Osteocyte (in vitro differentiated cells): ENCODE results near the gene GPR35. TPM values are rescaled to one million over a fixed set of nuclear protein-coding genes. Genes with fewer than 3 reads are reported as not detected.
A peak's percentile ranks its signal among the peaks of the same experiment; 100 is the strongest.

ENCODE experiments used
- DNase-seq: peaks from one replicate; pipeline ENCODE4 v3.0.0; 2021; ENCODE audit warnings: mixed read lengths; ENCODE audit not compliant: unreplicated experiment; ENCODE audit errors: extremely low spot score
- H3K27ac Mint-ChIP-seq: one replicate; pipeline ENCODE4 v1.8.0; 2021; ENCODE audit warnings: mild to moderate bottlenecking, mixed read lengths; ENCODE audit not compliant: unreplicated experiment
- H3K27me3 Mint-ChIP-seq: one replicate; pipeline ENCODE4 v1.8.0; 2021; ENCODE audit warnings: mixed read lengths; ENCODE audit not compliant: unreplicated experiment
- H3K36me3 Mint-ChIP-seq: one replicate; pipeline ENCODE4 v1.8.0; 2021; ENCODE audit warnings: mixed read lengths; ENCODE audit not compliant: unreplicated experiment
- H3K4me1 Mint-ChIP-seq: one replicate; pipeline ENCODE4 v1.8.0; 2021; ENCODE audit warnings: mixed read lengths; ENCODE audit not compliant: unreplicated experiment
- H3K4me3 Mint-ChIP-seq: one replicate; pipeline ENCODE4 v1.8.0; 2021; ENCODE audit warnings: mild to moderate bottlenecking, moderate library complexity, mixed read lengths; ENCODE audit not compliant: unreplicated experiment
- H3K9me3 Mint-ChIP-seq: one replicate; pipeline ENCODE4 v1.8.0; 2021; ENCODE audit warnings: mixed read lengths; ENCODE audit not compliant: unreplicated experiment
- CTCF ChIP-seq: fragments of 200-600 bp; sonication (generic); IDR thresholded peaks from 2 replicates; pipeline ENCODE4 v1.5.0; 2021; ENCODE audit warnings: antibody characterized with exemption, mild to moderate bottlenecking, moderate library complexity
- total RNA-seq: library from RNA; stranded (reverse); gene quantifications from 2 replicates; pipeline ENCODE4 v1.2.1, GENCODE V29; 2021

GPR35 gene
- total RNA-seq, 1 donor from 2014 or later = 3.6 TPM

DNA sequence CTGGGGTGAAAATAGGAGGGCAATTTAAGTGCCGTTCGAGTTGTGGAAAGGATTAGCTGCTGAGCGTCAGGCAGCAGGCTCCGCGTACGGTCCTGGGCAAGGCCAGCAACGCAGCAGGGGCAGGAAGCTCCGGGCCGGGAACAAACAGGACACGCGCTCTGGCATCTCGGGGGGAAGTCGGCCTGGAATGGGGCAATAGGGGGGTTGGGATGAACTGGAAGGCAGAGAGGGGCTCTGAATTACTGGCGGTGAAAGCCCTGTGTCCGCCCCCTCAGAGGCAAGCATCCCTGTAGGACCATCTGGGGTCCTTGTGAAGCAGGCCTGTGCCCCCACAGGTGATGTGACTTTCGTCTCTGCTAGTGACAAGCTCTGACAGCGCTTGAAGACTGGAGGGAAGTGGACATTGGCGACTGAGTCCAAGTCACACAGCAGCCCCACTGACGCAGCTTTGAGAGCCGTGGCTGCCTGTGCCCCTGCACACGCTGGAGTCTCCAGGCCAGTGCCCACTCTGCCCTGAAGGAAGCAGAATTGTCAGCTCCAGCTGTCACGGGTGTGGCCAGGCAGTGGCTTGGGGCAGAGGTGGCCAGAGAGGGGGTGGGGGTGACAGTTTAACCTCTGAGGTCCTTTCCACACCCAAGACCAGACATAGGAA lies 22.3 kb downstream of the GPR35 start:
- Mint-ChIP-seq H3K36me3 (no peaks in the 10 kb centered on the region), H3K27ac (no peak overlapping the region), H3K4me3 (no peak overlapping the region), H3K4me1 (no peaks in the 10 kb centered on the region), H3K9me3 (no peaks in the 10 kb centered on the region), H3K27me3 (peaks cover 51% of the 10 kb centered on the region)
- TF ChIP-seq CTCF = no peak
- peak; percentile 81 for DNase-seq

DNA sequence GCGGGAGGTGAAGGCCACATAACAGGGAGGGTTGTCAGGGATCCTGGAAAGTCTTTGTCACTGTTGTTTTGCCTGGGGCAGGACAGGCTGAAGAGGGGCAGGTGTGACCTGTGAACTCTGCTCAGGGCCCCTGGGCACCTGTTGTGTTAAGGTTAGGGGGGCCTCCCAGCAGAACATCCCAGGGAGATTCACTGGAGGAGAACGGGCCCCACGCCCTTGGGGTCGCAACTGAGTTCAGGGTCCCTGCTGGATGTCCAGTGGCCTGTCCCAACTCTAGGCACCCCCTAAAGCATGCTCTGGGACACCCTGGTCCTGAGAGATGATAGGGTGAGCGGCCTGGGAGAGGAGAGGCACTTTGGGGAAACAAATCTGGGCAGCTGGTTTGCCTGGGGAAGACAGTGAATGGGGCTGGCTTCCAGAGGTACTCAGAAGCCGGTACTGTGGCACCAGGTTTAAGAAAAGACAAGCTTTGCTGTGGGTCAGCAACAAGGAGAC lies 22.9 kb downstream of the GPR35 start:
- DNase-seq = peak; percentile 59
- no peaks in the 10 kb centered on the region for H3K36me3 Mint-ChIP-seq
- H3K27ac Mint-ChIP-seq = no peak overlapping the region
- peaks cover 52% of the 10 kb centered on the region for H3K27me3 Mint-ChIP-seq
- no peak for TF ChIP-seq CTCF
- no peaks in the 10 kb centered on the region for H3K4me1 Mint-ChIP-seq
- H3K4me3 Mint-ChIP-seq = no peak overlapping the region
- H3K9me3 Mint-ChIP-seq = no peaks in the 10 kb centered on the region

DNA sequence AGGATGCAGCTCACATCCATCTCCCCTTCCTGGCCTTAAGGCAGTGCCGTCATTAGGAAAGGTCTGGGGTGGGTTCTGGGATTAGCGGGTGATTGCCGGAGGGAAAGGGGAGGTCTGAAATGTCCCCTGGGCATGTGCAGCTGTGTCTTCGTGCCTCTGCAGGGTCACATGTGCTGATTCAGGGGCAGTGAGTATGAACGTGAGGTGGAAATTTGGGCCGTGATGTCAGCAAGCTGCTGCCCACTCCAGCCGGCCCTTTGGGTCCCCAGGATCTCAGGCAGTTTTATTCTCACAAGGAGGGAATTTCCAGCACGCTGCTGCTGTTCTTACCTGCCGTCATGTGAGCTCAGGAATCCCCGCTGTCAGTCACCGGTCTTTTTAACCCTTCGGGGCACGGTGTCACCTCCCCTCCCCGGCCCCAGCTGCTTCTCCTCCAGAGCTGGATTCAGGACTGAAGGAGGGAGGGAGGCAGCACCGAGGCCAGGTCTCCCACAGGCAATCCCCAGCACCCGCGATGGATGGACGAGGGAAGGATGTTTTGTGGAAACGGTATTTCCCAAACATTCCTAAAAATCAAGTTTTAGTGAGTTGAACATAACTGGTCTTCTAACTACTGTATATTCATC lies 23.5 kb downstream of the GPR35 start:
- Mint-ChIP-seq H3K27me3 (peaks cover 52% of the 10 kb centered on the region), H3K4me1 (no peaks in the 10 kb centered on the region), H3K27ac (no peak overlapping the region), H3K9me3 (no peaks in the 10 kb centered on the region), H3K36me3 (no peaks in the 10 kb centered on the region), H3K4me3 (no peak overlapping the region)
- peak; percentile 67 for DNase-seq
- TF ChIP-seq CTCF = no peak

GRCh38 chr2:240649331-240649730 lies 24.1 kb downstream of the GPR35 start:
- DNase-seq = peak; percentile 60
- H3K4me3 Mint-ChIP-seq = no peak overlapping the region
- H3K36me3 Mint-ChIP-seq = no peaks in the 10 kb centered on the region
- TF ChIP-seq CTCF = no peak
- peaks cover 50% of the 10 kb centered on the region for H3K27me3 Mint-ChIP-seq
- no peaks in the 10 kb centered on the region for H3K4me1 Mint-ChIP-seq
- no peaks in the 10 kb centered on the region for H3K9me3 Mint-ChIP-seq
- no peak overlapping the region for H3K27ac Mint-ChIP-seq

GRCh38 chr2:240650254-240650965 lies 25.1 kb downstream of the GPR35 start:
- H3K27ac Mint-ChIP-seq = no peak overlapping the region
- peak; percentile 62 for DNase-seq
- peaks cover 60% of the 10 kb centered on the region for H3K27me3 Mint-ChIP-seq
- no peak for TF ChIP-seq CTCF
- no peaks in the 10 kb centered on the region for H3K4me1 Mint-ChIP-seq
- H3K4me3 Mint-ChIP-seq = no peak overlapping the region
- no peaks in the 10 kb centered on the region for H3K36me3 Mint-ChIP-seq
- H3K9me3 Mint-ChIP-seq = no peaks in the 10 kb centered on the region
